Cardiac fibroblast (primary cell): Measurements from ENCODE around the gene HNRNPUL1.
A peak's percentile ranks its signal among the peaks of the same experiment; 100 is the strongest.
"Not testable (repeated sequence)": the region's sequence is repeated elsewhere in the genome, so short reads cannot be mapped to it uniquely, and the experiment has no call there.

ENCODE experiments used
- DNase-seq, 2 donors: peaks; one replicate each; pipeline versions ENCODE4 v3.0.0 to v3.0.0-alpha.2; 2010; ENCODE audit warnings: low read depth in 2 of 2
- H3K4me3 ChIP-seq, 2 donors: replicated peaks in 1 of 2; 1 replicate in 1 of 2; 2 replicates in 1 of 2; pipeline ENCODE4 v1.5.1; 2011; ENCODE audit warnings: low read depth in 2 of 2, low read length in 2 of 2, mild to moderate bottlenecking in 2 of 2, moderate library complexity in 1 of 2
- CTCF ChIP-seq: IDR thresholded peaks from one replicate; pipeline ENCODE4 v1.5.1; 2011; ENCODE audit warnings: low read depth, mild to moderate bottlenecking, low read length, inconsistent platforms

Gene HNRNPUL1

GRCh38 chr19:41276231-41276630 lies 12.1 kb downstream of the HNRNPUL1 start:
- peak; percentile 32 to 37 for DNase-seq
- H3K4me3 ChIP-seq = no peak overlapping the region
- no peak for TF ChIP-seq CTCF

- DNase-seq = no peak
- TF ChIP-seq CTCF = no peak
- H3K4me3 ChIP-seq = no peak overlapping the region
Observed at GRCh38 chr19:41278478-41278877, 14.3 kb downstream of the HNRNPUL1 start.

- no peak for TF ChIP-seq CTCF
- H3K4me3 ChIP-seq = no peak overlapping the region
- no peak for DNase-seq
Observed at GRCh38 chr19:41288673-41289530, 24.7 kb downstream of the HNRNPUL1 start.

- DNase-seq, H3K4me3 ChIP-seq: not testable (repeated sequence)
Observed at GRCh38 chr19:41289814-41290213, 25.6 kb downstream of the HNRNPUL1 start.

GRCh38 chr19:41294393-41294792 lies 30.2 kb downstream of the HNRNPUL1 start:
- no peak for DNase-seq
- TF ChIP-seq CTCF = no peak
- H3K4me3 ChIP-seq = no peak overlapping the region

- no peak overlapping the region for H3K4me3 ChIP-seq
- TF ChIP-seq CTCF = no peak
- DNase-seq = no peak
Observed at GRCh38 chr19:41295499-41295898, 31.3 kb downstream of the HNRNPUL1 start.

GRCh38 chr19:41296433-41296871 lies 32.3 kb downstream of the HNRNPUL1 start:
- no peak for DNase-seq
- no peak overlapping the region for H3K4me3 ChIP-seq
- no peak for TF ChIP-seq CTCF
